ENCODE results near the gene EXOC7.

Gene EXOC7

DNA sequence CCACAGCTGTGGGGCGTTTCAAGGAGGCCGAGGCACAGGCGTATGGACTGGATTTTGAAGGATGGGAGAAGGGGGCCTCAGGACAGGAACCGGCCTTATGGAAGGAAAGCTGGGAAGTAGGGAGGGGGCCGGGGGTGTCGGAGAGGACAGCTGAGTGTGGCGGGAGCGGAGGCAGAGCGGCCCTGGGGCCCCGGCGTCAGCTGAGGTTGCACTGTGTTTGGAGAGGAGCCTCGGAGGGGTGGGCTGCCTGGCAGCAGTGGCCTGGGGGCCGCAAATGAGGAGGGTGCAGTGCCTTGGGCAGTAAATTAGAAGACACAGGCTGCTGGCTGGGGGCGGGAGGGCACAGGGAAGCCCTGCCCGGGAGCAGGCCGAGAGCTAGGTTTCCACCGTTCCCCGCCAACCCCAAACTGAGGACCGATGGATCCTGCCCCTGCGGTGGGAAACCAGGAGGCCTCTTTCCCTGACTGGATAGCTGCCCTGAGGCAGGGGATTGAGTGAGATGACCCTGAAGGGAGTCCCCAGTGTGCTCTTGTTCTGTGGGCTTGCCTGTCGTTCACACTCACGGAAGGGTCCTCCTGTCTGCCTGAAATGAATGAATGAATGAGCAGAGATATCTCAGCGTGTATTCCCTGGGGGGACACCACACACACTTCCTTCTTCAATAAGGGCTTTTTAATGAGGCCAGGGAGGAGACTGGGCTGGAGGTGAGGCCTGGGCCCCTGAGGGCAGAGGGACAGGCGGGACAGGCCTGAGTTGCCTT lies 19.0 kb upstream of the EXOC7 start:
- DNase-seq (ENCODE audit: low read depth): no peak

DNA sequence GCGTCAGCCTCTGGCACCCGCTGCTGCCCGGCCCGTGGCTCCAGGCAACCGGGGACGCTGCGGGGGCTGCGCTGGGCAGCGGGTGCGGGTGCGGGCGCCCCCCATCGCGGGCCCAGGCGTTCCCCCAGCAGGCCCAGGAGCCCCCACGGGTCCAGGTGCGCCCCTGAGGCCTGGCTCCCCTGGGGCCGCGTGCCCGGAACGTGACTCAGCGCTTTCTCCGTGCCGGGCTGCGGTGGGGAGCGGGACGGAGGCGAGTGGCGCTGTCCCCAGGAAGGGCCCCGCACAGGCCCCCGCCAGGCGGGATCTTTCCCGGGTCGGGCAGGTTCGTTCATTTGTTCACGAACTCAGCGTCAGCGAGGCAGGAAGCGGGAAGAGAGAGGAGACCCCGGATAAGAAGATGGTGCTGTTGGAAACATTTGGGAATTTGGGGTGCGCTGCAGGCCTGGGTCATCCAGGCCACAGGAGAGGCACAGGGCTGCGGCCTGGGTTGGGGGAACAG lies 18.4 kb upstream of the EXOC7 start:
- no peak for DNase-seq (ENCODE audit: low read depth)

DNA sequence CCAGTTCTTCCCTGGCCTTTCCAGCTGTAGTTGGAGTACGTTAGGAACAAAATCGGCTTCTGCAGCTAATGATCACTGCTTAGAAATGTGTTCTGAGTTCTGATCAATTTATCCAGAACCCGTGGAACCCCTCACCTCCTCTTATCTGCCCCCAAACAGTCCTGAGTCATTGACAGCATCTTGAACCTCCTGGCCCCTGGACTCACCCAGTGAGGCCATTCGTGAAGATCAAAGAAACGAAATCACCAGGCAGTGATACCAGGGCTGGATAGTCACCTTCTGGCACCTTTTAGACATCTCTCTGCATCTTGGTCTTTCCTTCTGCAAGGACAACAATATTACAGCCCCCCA lies 17.0 kb upstream of the EXOC7 start:
- DNase-seq (ENCODE audit: low read depth): no peak

DNA sequence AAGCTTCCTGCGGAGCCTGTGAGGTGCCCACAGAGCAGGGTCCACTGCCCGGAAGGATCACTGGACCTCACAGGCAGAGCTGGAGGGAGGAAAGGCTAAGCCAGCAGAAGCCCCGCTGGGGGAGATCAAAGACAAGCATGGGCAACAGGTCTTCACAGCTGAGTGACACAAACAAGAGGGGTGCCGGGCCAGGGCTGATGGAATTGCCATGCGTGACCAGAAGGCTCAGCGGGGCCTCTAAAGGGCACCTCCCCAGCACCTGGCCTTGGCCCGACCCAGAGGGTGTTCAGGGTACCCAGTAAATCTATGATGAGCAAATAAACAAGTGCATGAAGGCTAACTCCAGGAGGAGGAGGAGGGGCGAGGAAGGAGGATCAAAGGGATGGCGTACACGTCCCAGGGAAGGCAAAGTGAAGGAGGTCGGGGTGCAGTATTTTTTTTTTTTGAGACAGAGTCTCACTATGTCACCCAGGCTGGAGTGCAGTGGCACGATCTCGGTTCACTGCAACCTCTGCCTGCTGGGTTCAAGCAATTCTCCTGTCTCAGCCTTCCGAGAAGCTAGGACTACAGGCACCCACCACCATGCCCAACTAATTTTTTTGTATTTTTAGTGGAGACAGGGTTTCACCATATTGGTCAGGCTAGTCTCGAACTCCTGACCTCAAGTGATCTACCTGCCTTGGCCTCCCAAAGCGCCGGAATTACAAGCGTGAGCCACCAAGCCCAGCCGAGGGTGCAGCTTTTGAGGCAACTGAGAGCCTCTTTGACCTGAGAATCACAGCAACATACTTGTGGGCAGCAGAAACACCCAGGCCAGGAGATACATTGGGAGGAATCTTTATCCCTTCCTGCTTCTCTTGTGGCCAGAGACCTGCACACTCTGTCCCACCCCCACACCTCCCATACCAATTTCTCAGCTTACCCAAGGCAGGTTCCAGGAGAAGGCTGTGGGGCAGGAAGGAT lies 16.1 kb upstream of the EXOC7 start:
- no peak for DNase-seq (ENCODE audit: low read depth)

DNA sequence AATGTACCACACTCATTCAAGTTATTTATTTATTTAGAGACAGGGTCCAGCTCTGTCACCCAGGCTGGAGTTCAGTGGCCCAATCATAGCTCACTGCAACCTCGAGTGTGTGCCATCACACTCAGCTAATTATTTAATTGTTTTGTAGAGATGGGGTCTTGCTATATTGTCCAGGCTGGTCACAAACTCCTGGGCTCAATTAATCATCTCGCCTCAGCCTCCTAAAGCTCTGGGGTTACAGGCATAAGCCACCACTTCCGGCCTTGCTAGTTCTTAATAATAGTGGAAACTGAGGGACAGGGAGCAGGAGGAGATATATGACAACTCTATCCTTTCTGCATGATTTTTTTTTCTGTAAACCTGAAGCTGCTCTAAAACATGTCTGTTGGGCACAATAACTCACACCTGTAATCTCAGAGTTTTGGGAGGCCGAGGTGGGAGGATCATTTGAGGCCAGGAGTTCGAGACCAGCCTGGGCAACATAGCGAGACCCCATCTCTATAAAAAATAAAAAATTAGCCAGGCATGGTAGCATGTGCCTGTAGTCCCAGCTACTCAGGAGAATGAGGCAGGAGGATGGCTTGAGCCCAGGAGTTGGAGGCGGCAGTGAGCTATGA lies 11.7 kb upstream of the EXOC7 start:
- DNase-seq (ENCODE audit: low read depth): no peak

DNA sequence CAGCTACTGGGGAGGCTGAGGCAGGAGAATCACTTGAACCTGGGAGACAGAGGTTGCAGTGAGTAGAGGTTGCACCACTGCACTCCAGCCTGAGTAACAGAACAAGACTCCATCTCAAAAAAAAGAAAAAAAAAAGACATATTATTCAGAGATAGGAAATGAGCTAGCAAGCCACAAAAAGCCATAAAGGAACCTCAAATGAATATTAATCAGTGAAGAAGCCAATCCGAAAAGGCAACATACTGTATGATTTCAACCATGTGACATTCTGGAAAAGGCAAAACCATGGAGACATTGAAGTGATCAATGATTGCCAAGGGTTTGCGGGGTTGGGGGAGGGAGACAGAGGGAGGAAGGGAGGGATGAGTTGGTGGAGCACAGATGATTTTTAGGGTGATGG lies 8.4 kb upstream of the EXOC7 start:
- no peak for DNase-seq (ENCODE audit: low read depth)

DNA sequence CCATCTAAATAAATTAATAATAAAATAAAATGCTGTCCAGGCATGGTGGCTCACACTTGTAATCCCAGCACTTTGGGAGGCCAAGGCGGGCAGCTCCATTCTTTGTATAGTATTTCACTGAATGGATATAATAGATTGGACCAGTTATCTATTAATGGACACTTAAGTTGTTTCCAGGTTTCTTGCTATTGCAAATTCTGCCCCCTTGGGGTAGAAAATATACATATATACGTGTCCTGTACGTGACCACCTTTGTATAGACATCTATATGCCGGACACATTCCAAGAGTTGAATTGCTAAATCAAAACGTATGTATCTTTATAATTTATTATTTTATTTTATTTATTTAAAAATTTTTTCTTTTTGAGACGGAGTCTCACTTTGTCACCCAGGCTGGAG lies 3.9 kb upstream of the EXOC7 start:
- DNase-seq (ENCODE audit: low read depth): no peak

DNA sequence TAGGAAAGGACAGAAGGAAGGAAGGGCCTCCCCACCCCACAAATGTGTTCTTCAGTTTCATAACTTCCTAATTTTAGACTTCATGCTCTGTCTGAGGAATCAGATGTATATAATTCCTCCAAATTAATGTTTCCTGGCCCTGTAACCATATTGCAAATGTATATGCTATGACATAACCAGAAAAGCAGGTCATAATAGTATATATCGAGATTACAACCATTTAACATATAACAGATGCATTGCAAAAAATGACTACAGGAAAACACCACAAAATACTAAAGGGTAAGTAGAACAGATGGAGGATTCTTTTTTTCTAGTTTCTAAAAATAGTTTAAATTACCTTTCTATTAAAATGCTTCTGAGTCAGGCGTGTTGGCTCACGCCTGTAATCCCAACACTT lies 3.1 kb upstream of the EXOC7 start:
- DNase-seq (ENCODE audit: low read depth): no peak

DNA sequence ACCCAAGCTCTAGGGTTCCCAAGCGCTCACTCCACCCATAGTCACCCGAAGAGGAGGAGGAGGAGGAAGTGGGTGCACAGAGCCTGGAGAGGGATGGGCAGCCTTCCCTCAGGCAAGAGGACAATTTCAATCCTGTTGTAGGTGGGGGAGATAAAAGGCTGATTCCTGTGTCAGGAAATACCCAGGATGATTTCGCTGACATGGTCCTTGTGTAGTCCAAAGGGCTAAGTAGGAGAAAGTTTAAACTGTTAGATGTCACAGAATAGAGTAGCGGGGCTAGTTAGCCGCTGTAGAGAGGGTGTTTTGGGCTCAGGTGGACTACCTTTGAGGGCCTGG lies 1.3 kb upstream of the EXOC7 start:
- no peak for DNase-seq (ENCODE audit: low read depth)

DNA sequence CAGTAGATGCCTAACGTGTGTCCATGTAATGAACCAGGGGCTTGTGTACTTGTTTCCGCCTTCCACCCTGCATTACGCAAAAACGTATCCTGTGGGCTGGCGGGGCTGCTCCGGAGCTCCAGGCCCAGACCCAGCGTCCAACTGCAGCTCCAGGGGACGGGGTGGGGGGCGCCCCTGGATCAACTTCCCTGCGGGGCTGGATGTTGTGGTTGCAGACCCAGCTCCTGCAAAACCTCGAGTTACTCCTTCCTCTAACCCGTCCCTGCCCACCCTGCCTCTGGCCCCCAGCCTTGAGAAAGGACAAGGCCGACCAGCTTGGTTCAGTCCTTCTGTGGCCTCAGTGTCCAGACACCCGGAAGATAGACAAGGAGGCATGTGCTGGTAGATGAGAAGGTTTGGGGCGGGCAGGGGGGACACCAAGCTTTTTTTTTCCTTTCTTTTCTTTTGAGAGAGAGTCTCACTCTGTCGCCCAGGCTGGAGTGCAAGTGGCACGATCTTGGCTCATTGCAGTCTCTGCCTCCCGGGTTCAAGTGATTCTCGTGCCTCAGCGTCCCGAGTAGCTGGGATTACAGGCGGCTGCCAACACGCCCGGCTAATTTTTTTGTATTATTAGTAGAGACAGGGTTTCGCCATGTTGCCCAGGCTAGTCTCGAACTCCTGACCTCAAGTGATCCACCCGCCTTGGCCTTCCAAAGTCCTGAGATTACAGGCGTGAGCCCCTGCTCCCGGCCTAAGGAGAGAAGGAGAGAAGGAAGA lies 731 bp upstream of the EXOC7 start:
- no peak for DNase-seq (ENCODE audit: low read depth)

DNA sequence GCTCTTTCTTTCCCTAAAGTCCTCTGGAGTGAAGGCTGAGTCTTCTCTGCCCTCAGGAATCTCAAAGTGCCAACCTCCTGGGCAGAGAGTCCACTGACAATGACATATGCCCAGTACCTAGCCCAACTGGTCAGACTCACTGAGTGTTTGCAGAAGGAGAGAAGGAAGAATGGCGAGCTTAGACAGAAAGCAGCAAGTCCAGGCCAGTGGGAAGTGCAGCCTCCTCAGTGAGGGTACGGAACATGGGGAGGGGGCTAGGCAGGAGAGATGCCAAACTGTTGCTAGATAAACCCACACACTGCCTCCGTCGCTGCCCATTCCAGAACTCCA lies 678 bp downstream of the EXOC7 start:
- no peak for DNase-seq (ENCODE audit: low read depth)

DNA sequence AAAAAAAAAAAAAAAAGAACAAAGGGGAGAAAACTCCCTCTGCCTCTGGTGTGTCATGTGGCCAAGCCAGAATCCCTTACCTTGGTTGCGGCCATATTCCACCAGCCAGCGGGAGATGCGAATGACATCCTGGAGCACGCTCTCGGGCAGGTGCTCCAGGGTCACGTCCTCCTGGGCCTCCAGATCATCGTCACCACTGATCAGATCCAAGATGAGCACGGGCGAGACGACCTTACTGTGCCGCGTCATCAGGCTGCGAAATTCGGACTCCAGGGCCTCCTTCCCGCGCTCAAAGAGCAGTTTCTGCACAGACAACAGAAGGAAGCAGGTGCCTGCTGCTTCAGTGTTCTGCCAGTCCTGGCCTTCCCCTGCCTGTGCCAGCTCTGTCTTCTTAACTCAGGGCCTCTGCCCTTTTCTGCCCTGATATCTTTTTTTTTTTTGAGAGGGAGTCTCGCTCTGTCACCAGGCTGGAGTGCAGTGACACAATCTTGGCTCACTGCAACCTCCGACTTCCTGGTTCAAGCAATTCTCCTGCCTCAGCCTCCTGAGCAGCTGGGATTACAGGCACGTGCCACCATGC lies 5.8 kb downstream of the EXOC7 start:
- DNase-seq (ENCODE audit: low read depth): no peak

DNA sequence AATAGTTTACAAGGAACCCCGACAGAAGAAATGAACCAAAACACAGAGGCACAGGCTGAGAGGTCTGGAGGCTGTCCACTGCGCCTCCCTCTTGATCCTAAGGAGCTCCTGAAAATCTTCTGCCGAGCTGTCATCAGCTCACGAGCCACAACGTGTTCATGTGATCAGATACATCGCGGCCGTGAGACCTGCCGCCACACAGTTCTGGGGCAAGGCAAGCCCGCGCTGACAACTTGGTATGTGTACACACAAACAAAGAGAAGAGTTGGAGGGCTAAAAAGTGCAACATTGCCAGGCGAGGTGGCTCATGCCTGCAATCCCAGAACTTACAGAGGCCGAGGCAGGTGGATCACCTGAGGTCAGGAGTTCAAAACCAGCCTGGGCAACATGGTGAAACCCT lies 7.6 kb downstream of the EXOC7 start:
- DNase-seq (ENCODE audit: low read depth): no peak

DNA sequence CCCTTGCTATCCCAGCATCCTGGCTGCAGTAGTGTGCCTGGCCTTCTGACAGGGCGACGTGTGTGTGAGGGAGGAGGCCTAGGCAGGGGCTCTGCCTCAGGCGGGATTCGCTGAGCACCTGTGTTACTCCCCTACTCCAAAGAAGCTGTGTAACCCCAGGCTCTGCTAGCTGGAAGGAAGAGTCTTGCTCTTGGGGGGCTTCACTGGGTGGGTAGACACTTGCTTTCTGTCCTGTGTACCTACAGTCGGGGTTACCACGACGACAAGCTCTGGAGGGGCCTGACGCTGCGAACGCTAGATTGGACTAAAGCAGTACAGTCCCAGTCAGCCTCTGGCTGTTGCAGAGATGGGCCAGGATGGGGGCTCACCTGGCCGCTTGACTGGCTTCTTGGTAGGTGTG lies 9.5 kb downstream of the EXOC7 start:
- no peak for DNase-seq (ENCODE audit: low read depth)

DNA sequence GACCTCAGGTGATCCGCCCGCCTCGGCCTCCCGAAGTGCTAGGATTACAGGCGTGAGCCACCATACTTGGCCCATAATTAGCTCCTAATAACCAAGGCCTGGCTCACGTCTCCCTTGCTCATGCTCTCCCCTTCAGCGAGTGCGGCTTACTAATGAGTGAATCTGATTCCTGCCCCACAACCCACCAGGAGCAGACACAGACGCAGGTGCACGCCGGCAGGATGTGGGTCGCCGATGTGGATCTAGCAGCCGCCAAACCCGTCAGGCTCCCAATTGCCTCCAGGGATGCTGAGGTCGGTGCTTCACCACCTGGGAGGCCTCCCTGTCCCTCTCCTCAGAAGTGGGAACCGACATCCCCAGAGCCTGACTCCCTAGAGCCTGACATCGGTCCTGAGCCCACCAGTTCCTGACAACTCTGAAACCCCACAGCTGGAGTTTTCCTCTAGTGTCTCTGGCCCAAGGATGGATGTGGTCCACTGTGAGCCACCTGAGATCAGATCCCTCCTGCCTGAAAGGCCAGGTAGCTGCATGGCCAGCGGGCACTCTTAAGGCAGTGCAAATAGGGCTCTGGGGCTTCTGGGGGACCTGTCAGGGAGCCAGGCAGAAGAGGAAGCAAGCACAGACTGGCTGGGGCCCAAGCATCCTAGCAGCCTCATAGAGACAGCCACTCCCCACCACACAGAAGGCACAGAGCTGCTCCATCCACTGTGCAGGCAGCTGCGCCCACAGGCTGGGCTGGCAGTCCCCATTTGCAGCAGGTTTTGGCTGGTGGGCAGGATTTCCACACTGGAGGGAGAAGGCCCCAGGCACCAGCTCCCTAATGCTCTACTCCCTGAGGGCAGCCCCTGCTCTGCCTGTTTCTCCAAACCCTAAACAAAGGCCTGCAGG lies 10.8 kb downstream of the EXOC7 start:
- DNase-seq (ENCODE audit: low read depth): no peak

DNA sequence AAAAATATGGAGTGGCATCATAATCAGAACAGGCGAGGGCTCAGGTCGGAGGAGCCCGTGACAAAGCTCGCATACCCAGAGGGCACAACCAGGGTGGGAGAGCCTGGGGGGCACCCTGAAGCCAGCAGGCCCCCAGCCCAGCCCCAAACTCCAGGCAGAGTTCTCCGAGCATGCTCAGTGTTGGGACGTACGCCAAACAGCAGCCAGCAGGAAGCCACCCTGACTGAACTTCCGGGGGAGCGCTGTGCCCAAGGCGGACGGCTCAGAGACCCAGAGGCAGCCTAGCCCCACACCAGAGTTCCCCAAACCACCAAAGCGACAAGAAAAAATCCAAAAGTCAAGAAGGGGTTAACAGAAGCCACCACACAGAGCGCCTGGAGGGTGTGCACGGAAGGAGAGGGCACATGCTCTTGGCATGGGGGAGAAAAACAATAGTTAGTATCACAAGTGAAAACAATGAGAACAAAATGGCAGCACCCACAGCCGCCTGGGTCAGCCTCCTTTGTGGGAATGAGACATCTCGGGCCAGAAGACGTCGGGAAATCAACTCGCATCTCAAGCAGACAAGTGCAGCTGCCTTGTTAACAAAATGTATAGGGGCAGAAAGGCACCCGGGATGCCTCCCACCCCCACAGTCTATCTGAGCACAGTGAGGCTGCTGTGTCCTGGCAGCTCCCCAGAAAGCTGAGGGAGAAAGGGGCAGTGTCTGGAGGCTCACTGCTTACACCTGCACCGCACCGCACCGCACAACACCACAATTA lies 11.9 kb downstream of the EXOC7 start:
- no peak for DNase-seq (ENCODE audit: low read depth)

DNA sequence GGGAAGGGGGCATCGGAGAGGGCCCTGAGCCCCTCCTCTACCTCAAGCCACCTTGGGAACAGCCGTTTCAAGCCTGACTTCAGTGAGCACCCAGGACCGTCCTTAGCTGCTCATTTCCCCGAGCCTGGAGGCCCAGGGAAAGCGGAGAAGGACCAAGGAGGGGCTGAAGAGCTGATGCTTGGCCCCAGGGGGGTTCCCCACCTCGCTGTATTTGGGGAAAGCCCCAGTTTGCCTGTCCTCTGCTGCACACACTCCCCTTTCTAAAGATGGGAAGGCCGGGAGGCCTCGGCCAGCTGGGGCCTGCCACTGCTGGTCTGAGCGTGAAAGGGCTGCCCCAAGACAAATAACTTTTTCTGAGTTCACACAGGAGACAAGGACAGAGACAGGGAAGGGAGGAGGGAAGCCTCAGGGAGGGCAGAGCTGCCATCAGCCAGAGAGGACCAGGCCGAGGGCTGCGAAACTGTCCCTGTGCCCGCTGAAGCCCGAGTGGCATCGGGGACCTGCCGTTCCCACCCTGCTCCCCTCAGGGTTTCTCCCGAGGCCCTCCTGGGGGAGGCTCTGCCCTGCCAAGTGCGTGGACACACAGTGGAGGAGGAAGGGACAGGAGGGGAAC lies 13.0 kb downstream of the EXOC7 start:
- no peak for DNase-seq (ENCODE audit: low read depth)

DNA sequence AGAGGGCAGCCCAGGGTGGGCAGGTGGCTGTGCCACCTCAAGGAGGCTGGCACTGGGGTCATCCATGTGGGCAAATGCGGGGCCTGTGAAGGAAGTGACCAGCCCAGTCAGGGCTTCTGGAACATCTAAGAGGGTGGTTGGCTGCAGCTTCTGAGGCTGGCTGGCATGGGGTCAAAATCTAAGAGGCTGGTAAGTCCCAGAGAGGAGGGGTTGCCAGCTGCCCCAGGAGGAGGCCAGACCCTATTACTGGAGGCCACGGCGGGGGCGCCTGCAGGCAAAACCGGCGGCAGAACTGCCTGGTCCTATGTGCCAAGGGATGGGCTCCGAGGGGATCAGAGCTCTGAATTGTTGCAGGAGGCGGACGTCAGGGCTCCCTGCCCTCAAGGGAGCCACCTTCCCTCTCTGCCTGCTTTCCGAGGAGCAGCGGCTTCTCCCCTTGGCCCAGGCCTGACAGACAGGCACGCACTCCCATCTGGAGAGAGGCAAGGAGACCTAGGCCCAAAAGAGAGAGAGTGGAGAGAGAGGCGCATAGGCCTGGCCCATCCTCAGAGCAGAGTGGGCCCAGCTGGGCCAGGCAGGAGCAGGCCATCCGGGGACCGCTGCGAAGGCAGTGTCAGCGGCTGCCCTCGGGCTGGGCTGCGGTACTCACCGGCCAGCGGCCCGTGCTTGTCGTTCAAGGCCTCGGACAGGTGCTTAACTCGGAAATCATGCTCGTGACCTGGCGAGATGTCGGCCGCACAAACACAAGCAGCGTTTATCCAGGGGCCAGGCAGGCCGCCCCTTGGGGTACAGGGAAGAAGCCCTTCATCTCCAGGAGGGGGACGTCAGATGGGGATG lies 13.7 kb downstream of the EXOC7 start:
- no peak for DNase-seq (ENCODE audit: low read depth)
